Skeletal muscle cell (primary cell): ENCODE measurements around the gene AHRR.

Experiments used
- DNase-seq: peaks from one replicate; pipeline ENCODE4 v3.0.0-alpha.2; 2010; ENCODE audit warnings: low read depth
- H3K4me3 ChIP-seq: 2 replicates; pipeline ENCODE4 v1.5.1; 2011; ENCODE audit warnings: low read depth, mild to moderate bottlenecking, control low read depth, low read length, moderate library complexity

The AHRR gene

GRCh38 chr5:317086-317811, 4.3 kb upstream of the AHRR start:
- no peak for DNase-seq

GRCh38 chr5:318341-318897, 3.1 kb upstream of the AHRR start:
- DNase-seq: no peak
- H3K4me3 ChIP-seq: no peak overlapping the region

More at GRCh38 chr5:317086-317811, 4.3 kb upstream of the AHRR start:
- no peak overlapping the region for H3K4me3 ChIP-seq

- H3K4me3 ChIP-seq: no peak overlapping the region
- no peak for DNase-seq
These were observed 2.4 kb upstream of the AHRR start for GRCh38 chr5:318931-319601.

- peak overlapping the region; percentile 73 for H3K4me3 ChIP-seq
- DNase-seq: no peak
These were observed 837 bp upstream of the AHRR start for GRCh38 chr5:320524-321229.

- H3K4me3 ChIP-seq: peak overlapping the region; percentile 73
- no peak for DNase-seq
These were observed 275 bp downstream of the AHRR start for GRCh38 chr5:321726-322251.

- no peak for DNase-seq
- peak overlapping the region; percentile 73 for H3K4me3 ChIP-seq
These were observed 897 bp downstream of the AHRR start for GRCh38 chr5:322281-322941.

GRCh38 chr5:322942-323879, 1.7 kb downstream of the AHRR start:
- peak overlapping the region; percentile 73 for H3K4me3 ChIP-seq

GRCh38 chr5:324736-325612, 3.5 kb downstream of the AHRR start:
- H3K4me3 ChIP-seq: no peak overlapping the region

More at GRCh38 chr5:322942-323879, 1.7 kb downstream of the AHRR start:
- DNase-seq: no peak

GRCh38 chr5:326109-326508, 4.6 kb downstream of the AHRR start:
- H3K4me3 ChIP-seq: no peak overlapping the region
- DNase-seq: no peak

More at GRCh38 chr5:324736-325612, 3.5 kb downstream of the AHRR start:
- DNase-seq: no peak

- DNase-seq: no peak
- no peak overlapping the region for H3K4me3 ChIP-seq
These were observed 7.7 kb downstream of the AHRR start for GRCh38 chr5:329121-329735.

GRCh38 chr5:329768-330167, 8.3 kb downstream of the AHRR start:
- H3K4me3 ChIP-seq: no peak overlapping the region
- DNase-seq: no peak

GRCh38 chr5:332843-333242, 11.3 kb downstream of the AHRR start:
- DNase-seq: no peak
- no peak overlapping the region for H3K4me3 ChIP-seq

- no peak overlapping the region for H3K4me3 ChIP-seq
- DNase-seq: no peak
These were observed 12.4 kb downstream of the AHRR start for GRCh38 chr5:333945-334344.

GRCh38 chr5:334903-335739, 13.6 kb downstream of the AHRR start:
- DNase-seq: no peak

GRCh38 chr5:335740-336038, 14.2 kb downstream of the AHRR start:
- H3K4me3 ChIP-seq: no peak overlapping the region
- no peak for DNase-seq

More at GRCh38 chr5:334903-335739, 13.6 kb downstream of the AHRR start:
- no peak overlapping the region for H3K4me3 ChIP-seq

- no peak for DNase-seq
- no peak overlapping the region for H3K4me3 ChIP-seq
These were observed 16.1 kb downstream of the AHRR start for GRCh38 chr5:337563-338130.
